GM23338 (cell line): ENCODE measurements around the gene SLC4A5. TPM values are rescaled to one million over a fixed set of nuclear protein-coding genes. Genes with fewer than 3 reads are reported as not detected.

Source experiments
- ATAC-seq: fragments of 200-7000 bp; cut with Tn5 transposase; 3 replicates; pipeline ENCODE4 v1.9.1; 2020
- DNase-seq: peaks from one replicate; pipeline ENCODE4 v3.0.0-alpha.2; 2015; ENCODE audit warnings: low spot score
- H2AFZ ChIP-seq: fragments of 200-600 bp; sonication (generic); 2 replicates; pipeline ENCODE4 v1.8.0; 2016; ENCODE audit warnings: antibody characterized with exemption, mild to moderate bottlenecking, moderate library complexity
- H3F3A ChIP-seq: fragments of 200-600 bp; sonication (generic); replicated peaks from 2 replicates; pipeline ENCODE4 v1.8.0; 2017; ENCODE audit warnings: antibody characterized with exemption, mixed run types, low read depth
- H3K27ac ChIP-seq: fragments of 200-600 bp; sonication (generic); 2 replicates; pipeline ENCODE4 v1.6.1; 2016; ENCODE audit warnings: low read depth
- H3K27me3 ChIP-seq: fragments of 200-600 bp; sonication (generic); 2 replicates; pipeline ENCODE4 v1.8.0; 2016; ENCODE audit warnings: mild to moderate bottlenecking, mixed run types, moderate library complexity; ENCODE audit not compliant: insufficient read depth
- H3K36me3 ChIP-seq: fragments of 200-600 bp; sonication (generic); 2 replicates; pipeline ENCODE4 v1.8.0; 2016; ENCODE audit warnings: mild to moderate bottlenecking; ENCODE audit not compliant: insufficient read depth
- H3K4me1 ChIP-seq: fragments of 200-600 bp; sonication (generic); 2 replicates; pipeline ENCODE4 v1.8.0; 2016; ENCODE audit warnings: mild to moderate bottlenecking, moderate library complexity; ENCODE audit not compliant: insufficient read depth
- H3K4me2 ChIP-seq: fragments of 200-600 bp; sonication (generic); 2 replicates; pipeline ENCODE4 v1.7.1; 2017; ENCODE audit warnings: mixed run types
- H3K4me3 ChIP-seq: fragments of 200-600 bp; sonication (generic); 2 replicates; pipeline ENCODE4 v1.6.1; 2016; ENCODE audit warnings: mixed run types
- H3K79me2 ChIP-seq: fragments of 200-600 bp; sonication (generic); replicated peaks from 2 replicates; pipeline ENCODE4 v1.8.0; 2017; ENCODE audit warnings: mild to moderate bottlenecking; ENCODE audit not compliant: insufficient read depth
- H3K9me2 ChIP-seq: fragments of 200-600 bp; sonication (generic); 2 replicates; pipeline ENCODE4 v1.8.0; 2017; ENCODE audit not compliant: insufficient read depth
- H4K20me1 ChIP-seq: fragments of 200-600 bp; sonication (generic); replicated peaks from 2 replicates; pipeline ENCODE4 v1.8.0; 2017; ENCODE audit warnings: mild to moderate bottlenecking; ENCODE audit not compliant: insufficient read depth
- H3K27ac Mint-ChIP-seq: 2 replicates; pipeline ENCODE4 v1.8.0; 2020; ENCODE audit warnings: inconsistent platforms, mild to moderate bottlenecking, moderate library complexity, mixed read lengths
- H3K27me3 Mint-ChIP-seq: 3 replicates; pipeline ENCODE4 v1.8.0; 2022; ENCODE audit warnings: low read depth, mild to moderate bottlenecking, moderate library complexity, mixed read lengths, inconsistent platforms; ENCODE audit not compliant: insufficient read depth, poor library complexity
- H3K36me3 Mint-ChIP-seq: 3 replicates; pipeline ENCODE4 v1.8.0; 2021; ENCODE audit warnings: low read depth, mild to moderate bottlenecking, inconsistent platforms, moderate library complexity, mixed read lengths
- H3K4me1 Mint-ChIP-seq: 3 replicates; pipeline ENCODE4 v1.8.0; 2020; ENCODE audit warnings: mild to moderate bottlenecking, inconsistent platforms, mixed read lengths
- H3K4me3 Mint-ChIP-seq: 3 replicates; pipeline ENCODE4 v1.8.0; 2021; ENCODE audit warnings: moderate library complexity, mild to moderate bottlenecking, inconsistent platforms, mixed read lengths
- H3K9me3 Mint-ChIP-seq: 3 replicates; pipeline ENCODE4 v1.8.0; 2020; ENCODE audit warnings: moderate library complexity, mild to moderate bottlenecking, inconsistent platforms, mixed read lengths
- CREB1 ChIP-seq: fragments of 250-450 bp; sonication (Bioruptor Pico); IDR thresholded peaks from 2 replicates; pipeline ENCODE4 v1.5.0; 2020; ENCODE audit warnings: low read depth, mild to moderate bottlenecking, moderate library complexity
- EZH2 ChIP-seq: fragments of 200-600 bp; sonication (generic); IDR thresholded peaks from one replicate; pipeline ENCODE4 v1.8.0; 2017; ENCODE audit warnings: antibody characterized with exemption, mild to moderate bottlenecking, low read depth; ENCODE audit not compliant: unreplicated experiment
- EZH2phosphoT487 ChIP-seq: fragments of 200-600 bp; sonication (generic); IDR thresholded peaks from one replicate; pipeline ENCODE4 v1.8.1; 2018; ENCODE audit warnings: antibody characterized with exemption; ENCODE audit not compliant: unreplicated experiment
- JUNB ChIP-seq: IDR thresholded peaks from one replicate; pipeline ENCODE4 v1.6.1; 2016; ENCODE audit warnings: antibody characterized with exemption; ENCODE audit not compliant: unreplicated experiment
- POLR2AphosphoS5 ChIP-seq: IDR thresholded peaks from 2 replicates; pipeline ENCODE4 v1.6.1; 2016; ENCODE audit warnings: antibody characterized with exemption, low read depth
- STAT1 ChIP-seq: IDR thresholded peaks from one replicate; pipeline ENCODE4 v1.6.1; 2016; ENCODE audit warnings: antibody characterized with exemption; ENCODE audit not compliant: unreplicated experiment
- ZNF114 ChIP-seq: fragments of 250-450 bp; sonication (Bioruptor Pico); IDR thresholded peaks from 2 replicates; pipeline ENCODE4 v1.5.0; 2020; ENCODE audit warnings: mild to moderate bottlenecking, moderate library complexity
- ZNF331 ChIP-seq: fragments of 250-450 bp; sonication (Bioruptor Pico); IDR thresholded peaks from 2 replicates; pipeline ENCODE4 v1.5.0; 2020; ENCODE audit warnings: low read depth, mild to moderate bottlenecking, moderate library complexity
- polyA plus RNA-seq: library from polyadenylated mRNA; unstranded; fragments of >200 nt; fragmentation: Nextera tagmentation; extraction: Ambion mirVana; gene quantifications from 2 replicates; pipeline ENCODE4 v1.2.1, GENCODE V29; 2016
- total RNA-seq: library from RNA; depleted of rRNA; stranded (reverse); fragments of >200 nt; shearing (Covaris generic); gene quantifications from 2 replicates; pipeline ENCODE4 v1.2.3, GENCODE V29; 2014
- TF ChIP-seq, protein P1 (sequence below): fragments of 250-450 bp; sonication (Bioruptor Pico); IDR thresholded peaks from 2 replicates; pipeline ENCODE4 v1.5.0; 2020; ENCODE audit warnings: mild to moderate bottlenecking, moderate library complexity
- TF ChIP-seq, protein P2 (sequence below), 2 experiments: fragments of 200-600 bp in 1 of 2; sonication (generic) in 1 of 2; conservative IDR thresholded peaks; 2 replicates each; pipeline versions ENCODE4 v1.5.1 to v1.6.1; 2016 to 2017; ENCODE audit warnings: antibody characterized with exemption in 2 of 2, low read depth in 2 of 2, mild to moderate bottlenecking in 2 of 2, moderate library complexity in 1 of 2
- TF ChIP-seq, protein P3 (sequence below): IDR thresholded peaks from 2 replicates; pipeline ENCODE4 v1.6.1; 2016; ENCODE audit warnings: antibody characterized with exemption
- TF ChIP-seq, protein P4 (sequence below): IDR thresholded peaks from one replicate; pipeline ENCODE4 v1.6.1; 2018; ENCODE audit warnings: antibody characterized with exemption; ENCODE audit not compliant: unreplicated experiment

SLC4A5 gene
- total and polyA plus RNA-seq, 2 experiments from 2014 or later: 0.24 to 0.70 TPM

DNA sequence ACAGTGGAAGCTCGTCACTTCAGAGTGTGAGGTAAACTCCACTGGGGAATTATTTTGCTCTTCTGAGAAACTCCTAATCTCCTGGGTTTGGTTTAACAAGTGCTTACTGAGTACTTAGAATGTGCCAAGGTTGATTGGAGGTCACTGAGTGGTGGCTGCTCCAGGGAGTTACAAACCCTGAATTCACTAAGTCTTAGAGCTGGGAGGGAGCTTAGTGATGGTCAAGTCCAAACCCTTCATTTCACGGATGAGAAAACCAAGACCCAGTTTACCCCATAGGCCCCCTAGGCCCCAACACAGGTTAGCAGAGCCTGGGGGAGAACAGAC is 52.0 kb downstream of the SLC4A5 start:
- Mint-ChIP-seq H3K27me3 (peaks cover 7% of the 10 kb centered on the region), H3K9me3 (no peaks in the 10 kb centered on the region), H3K36me3 (no peaks in the 10 kb centered on the region), H3K4me1 (peaks cover 3% of the 10 kb centered on the region; the same call in 1 of the 3 replicates), H3K27ac (no peak overlapping the region), H3K4me3 (no peak overlapping the region)
- ATAC-seq: no peak
- H3K27me3 ChIP-seq: no peaks in the 10 kb centered on the region
- TF ChIP-seq, protein P1, sequence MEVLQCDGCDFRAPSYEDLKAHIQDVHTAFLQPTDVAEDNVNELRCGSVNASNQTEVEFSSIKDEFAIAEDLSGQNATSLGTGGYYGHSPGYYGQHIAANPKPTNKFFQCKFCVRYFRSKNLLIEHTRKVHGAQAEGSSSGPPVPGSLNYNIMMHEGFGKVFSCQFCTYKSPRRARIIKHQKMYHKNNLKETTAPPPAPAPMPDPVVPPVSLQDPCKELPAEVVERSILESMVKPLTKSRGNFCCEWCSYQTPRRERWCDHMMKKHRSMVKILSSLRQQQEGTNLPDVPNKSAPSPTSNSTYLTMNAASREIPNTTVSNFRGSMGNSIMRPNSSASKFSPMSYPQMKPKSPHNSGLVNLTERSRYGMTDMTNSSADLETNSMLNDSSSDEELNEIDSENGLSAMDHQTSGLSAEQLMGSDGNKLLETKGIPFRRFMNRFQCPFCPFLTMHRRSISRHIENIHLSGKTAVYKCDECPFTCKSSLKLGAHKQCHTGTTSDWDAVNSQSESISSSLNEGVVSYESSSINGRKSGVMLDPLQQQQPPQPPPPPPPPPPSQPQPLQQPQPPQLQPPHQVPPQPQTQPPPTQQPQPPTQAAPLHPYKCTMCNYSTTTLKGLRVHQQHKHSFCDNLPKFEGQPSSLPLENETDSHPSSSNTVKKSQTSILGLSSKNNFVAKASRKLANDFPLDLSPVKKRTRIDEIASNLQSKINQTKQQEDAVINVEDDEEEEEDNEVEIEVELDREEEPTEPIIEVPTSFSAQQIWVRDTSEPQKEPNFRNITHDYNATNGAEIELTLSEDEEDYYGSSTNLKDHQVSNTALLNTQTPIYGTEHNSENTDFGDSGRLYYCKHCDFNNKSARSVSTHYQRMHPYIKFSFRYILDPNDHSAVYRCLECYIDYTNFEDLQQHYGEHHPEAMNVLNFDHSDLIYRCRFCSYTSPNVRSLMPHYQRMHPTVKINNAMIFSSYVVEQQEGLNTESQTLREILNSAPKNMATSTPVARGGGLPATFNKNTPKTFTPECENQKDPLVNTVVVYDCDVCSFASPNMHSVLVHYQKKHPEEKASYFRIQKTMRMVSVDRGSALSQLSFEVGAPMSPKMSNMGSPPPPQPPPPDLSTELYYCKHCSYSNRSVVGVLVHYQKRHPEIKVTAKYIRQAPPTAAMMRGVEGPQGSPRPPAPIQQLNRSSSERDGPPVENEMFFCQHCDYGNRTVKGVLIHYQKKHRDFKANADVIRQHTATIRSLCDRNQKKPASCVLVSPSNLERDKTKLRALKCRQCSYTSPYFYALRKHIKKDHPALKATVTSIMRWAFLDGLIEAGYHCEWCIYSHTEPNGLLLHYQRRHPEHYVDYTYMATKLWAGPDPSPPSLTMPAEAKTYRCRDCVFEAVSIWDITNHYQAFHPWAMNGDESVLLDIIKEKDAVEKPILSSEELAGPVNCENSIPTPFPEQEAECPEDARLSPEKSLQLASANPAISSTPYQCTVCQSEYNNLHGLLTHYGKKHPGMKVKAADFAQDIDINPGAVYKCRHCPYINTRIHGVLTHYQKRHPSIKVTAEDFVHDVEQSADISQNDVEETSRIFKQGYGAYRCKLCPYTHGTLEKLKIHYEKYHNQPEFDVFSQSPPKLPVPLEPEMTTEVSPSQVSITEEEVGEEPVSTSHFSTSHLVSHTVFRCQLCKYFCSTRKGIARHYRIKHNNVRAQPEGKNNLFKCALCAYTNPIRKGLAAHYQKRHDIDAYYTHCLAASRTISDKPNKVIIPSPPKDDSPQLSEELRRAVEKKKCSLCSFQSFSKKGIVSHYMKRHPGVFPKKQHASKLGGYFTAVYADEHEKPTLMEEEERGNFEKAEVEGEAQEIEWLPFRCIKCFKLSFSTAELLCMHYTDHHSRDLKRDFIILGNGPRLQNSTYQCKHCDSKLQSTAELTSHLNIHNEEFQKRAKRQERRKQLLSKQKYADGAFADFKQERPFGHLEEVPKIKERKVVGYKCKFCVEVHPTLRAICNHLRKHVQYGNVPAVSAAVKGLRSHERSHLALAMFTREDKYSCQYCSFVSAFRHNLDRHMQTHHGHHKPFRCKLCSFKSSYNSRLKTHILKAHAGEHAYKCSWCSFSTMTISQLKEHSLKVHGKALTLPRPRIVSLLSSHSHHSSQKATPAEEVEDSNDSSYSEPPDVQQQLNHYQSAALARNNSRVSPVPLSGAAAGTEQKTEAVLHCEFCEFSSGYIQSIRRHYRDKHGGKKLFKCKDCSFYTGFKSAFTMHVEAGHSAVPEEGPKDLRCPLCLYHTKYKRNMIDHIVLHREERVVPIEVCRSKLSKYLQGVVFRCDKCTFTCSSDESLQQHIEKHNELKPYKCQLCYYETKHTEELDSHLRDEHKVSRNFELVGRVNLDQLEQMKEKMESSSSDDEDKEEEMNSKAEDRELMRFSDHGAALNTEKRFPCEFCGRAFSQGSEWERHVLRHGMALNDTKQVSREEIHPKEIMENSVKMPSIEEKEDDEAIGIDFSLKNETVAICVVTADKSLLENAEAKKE (CRISPR knock-in tag): no peak
- TF ChIP-seq CREB1 (no peak), EZH2phosphoT487 (no peak), EZH2 (no peak), STAT1 (no peak), JUNB (no peak), ZNF114 (CRISPR knock-in tag) (no peak), ZNF331 (CRISPR knock-in tag) (no peak), POLR2AphosphoS5 (no peak)
- TF ChIP-seq, protein P2, sequence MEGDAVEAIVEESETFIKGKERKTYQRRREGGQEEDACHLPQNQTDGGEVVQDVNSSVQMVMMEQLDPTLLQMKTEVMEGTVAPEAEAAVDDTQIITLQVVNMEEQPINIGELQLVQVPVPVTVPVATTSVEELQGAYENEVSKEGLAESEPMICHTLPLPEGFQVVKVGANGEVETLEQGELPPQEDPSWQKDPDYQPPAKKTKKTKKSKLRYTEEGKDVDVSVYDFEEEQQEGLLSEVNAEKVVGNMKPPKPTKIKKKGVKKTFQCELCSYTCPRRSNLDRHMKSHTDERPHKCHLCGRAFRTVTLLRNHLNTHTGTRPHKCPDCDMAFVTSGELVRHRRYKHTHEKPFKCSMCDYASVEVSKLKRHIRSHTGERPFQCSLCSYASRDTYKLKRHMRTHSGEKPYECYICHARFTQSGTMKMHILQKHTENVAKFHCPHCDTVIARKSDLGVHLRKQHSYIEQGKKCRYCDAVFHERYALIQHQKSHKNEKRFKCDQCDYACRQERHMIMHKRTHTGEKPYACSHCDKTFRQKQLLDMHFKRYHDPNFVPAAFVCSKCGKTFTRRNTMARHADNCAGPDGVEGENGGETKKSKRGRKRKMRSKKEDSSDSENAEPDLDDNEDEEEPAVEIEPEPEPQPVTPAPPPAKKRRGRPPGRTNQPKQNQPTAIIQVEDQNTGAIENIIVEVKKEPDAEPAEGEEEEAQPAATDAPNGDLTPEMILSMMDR (conservative IDR thresholded peaks at IDR 0.05; ENCODE audit: low read depth in 2 of 2): no peak
- TF ChIP-seq, protein P3, sequence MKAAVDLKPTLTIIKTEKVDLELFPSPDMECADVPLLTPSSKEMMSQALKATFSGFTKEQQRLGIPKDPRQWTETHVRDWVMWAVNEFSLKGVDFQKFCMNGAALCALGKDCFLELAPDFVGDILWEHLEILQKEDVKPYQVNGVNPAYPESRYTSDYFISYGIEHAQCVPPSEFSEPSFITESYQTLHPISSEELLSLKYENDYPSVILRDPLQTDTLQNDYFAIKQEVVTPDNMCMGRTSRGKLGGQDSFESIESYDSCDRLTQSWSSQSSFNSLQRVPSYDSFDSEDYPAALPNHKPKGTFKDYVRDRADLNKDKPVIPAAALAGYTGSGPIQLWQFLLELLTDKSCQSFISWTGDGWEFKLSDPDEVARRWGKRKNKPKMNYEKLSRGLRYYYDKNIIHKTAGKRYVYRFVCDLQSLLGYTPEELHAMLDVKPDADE: no peak
- TF ChIP-seq, protein P4, sequence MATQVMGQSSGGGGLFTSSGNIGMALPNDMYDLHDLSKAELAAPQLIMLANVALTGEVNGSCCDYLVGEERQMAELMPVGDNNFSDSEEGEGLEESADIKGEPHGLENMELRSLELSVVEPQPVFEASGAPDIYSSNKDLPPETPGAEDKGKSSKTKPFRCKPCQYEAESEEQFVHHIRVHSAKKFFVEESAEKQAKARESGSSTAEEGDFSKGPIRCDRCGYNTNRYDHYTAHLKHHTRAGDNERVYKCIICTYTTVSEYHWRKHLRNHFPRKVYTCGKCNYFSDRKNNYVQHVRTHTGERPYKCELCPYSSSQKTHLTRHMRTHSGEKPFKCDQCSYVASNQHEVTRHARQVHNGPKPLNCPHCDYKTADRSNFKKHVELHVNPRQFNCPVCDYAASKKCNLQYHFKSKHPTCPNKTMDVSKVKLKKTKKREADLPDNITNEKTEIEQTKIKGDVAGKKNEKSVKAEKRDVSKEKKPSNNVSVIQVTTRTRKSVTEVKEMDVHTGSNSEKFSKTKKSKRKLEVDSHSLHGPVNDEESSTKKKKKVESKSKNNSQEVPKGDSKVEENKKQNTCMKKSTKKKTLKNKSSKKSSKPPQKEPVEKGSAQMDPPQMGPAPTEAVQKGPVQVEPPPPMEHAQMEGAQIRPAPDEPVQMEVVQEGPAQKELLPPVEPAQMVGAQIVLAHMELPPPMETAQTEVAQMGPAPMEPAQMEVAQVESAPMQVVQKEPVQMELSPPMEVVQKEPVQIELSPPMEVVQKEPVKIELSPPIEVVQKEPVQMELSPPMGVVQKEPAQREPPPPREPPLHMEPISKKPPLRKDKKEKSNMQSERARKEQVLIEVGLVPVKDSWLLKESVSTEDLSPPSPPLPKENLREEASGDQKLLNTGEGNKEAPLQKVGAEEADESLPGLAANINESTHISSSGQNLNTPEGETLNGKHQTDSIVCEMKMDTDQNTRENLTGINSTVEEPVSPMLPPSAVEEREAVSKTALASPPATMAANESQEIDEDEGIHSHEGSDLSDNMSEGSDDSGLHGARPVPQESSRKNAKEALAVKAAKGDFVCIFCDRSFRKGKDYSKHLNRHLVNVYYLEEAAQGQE: no peak
- no peaks in the 10 kb centered on the region for H3K36me3 ChIP-seq
- H3K27ac ChIP-seq: no peak overlapping the region
- no peak overlapping the region for H2AFZ ChIP-seq
- H3K4me3 ChIP-seq: no peak overlapping the region
- H4K20me1 ChIP-seq: no peaks in the 10 kb centered on the region
- no peaks in the 10 kb centered on the region for H3K79me2 ChIP-seq
- H3F3A ChIP-seq: no peaks in the 10 kb centered on the region
- DNase-seq: no peak
- no peaks in the 10 kb centered on the region for H3K9me2 ChIP-seq
- no peaks in the 10 kb centered on the region for H3K4me1 ChIP-seq
- H3K4me2 ChIP-seq: no peak overlapping the region
